B cell (primary cell): ENCODE measurements around the gene FOXK1.

Source experiments
- EZH2 ChIP-seq: IDR thresholded peaks from 2 replicates; pipeline ENCODE4 v1.6.1; 2012; ENCODE audit warnings: borderline replicate concordance, low read depth, mild to moderate bottlenecking, moderate library complexity, low read length; ENCODE audit not compliant: insufficient read depth, poor library complexity, severe bottlenecking
- TF ChIP-seq, protein P1 (sequence below): fragments of 200-600 bp; IDR thresholded peaks from one replicate; pipeline ENCODE4 v1.8.0; 2022; ENCODE audit warnings: antibody characterized with exemption, mild to moderate bottlenecking

- TF ChIP-seq, protein P1, sequence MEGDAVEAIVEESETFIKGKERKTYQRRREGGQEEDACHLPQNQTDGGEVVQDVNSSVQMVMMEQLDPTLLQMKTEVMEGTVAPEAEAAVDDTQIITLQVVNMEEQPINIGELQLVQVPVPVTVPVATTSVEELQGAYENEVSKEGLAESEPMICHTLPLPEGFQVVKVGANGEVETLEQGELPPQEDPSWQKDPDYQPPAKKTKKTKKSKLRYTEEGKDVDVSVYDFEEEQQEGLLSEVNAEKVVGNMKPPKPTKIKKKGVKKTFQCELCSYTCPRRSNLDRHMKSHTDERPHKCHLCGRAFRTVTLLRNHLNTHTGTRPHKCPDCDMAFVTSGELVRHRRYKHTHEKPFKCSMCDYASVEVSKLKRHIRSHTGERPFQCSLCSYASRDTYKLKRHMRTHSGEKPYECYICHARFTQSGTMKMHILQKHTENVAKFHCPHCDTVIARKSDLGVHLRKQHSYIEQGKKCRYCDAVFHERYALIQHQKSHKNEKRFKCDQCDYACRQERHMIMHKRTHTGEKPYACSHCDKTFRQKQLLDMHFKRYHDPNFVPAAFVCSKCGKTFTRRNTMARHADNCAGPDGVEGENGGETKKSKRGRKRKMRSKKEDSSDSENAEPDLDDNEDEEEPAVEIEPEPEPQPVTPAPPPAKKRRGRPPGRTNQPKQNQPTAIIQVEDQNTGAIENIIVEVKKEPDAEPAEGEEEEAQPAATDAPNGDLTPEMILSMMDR: no peak
- TF ChIP-seq EZH2: no peak
Measured at GRCh38 chr7:4659551-4660286, 22.4 kb upstream of the FOXK1 start.
